ENCODE results near the gene SLC44A5.

DNA sequence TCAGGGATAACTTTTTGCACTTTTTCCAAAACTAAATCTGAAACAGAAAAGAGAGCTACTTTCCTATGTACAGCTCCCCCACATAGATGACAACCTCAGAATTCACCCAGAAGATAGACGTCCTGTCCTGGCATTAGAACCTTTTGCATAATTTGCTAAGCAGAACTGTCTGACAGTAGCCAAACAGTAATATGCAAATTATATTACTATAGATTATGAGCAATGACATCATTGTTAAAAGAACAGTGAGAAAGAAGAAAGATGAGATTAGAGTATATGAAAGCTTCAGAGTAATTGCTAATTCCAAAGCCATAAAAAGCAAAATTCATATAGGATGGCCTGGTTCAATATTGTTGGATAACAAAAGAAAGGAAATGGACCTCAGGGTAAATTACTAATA lies 43.7 kb downstream of the SLC44A5 start:
- no peak for TF ChIP-seq POLR2A (IDR thresholded peaks at IDR 0.05)
- TF ChIP-seq, protein P1, sequence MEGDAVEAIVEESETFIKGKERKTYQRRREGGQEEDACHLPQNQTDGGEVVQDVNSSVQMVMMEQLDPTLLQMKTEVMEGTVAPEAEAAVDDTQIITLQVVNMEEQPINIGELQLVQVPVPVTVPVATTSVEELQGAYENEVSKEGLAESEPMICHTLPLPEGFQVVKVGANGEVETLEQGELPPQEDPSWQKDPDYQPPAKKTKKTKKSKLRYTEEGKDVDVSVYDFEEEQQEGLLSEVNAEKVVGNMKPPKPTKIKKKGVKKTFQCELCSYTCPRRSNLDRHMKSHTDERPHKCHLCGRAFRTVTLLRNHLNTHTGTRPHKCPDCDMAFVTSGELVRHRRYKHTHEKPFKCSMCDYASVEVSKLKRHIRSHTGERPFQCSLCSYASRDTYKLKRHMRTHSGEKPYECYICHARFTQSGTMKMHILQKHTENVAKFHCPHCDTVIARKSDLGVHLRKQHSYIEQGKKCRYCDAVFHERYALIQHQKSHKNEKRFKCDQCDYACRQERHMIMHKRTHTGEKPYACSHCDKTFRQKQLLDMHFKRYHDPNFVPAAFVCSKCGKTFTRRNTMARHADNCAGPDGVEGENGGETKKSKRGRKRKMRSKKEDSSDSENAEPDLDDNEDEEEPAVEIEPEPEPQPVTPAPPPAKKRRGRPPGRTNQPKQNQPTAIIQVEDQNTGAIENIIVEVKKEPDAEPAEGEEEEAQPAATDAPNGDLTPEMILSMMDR (IDR thresholded peaks at IDR 0.05): no peak

Measured in suprapubic skin (tissue), 3 donors.